ENCODE measurements around the gene MYO1D.

GRCh38 chr17:32461498-32461852 lies 415.4 kb downstream of the MYO1D start:
- TF ChIP-seq CTCF (IDR thresholded peaks at IDR 0.05): no peak
- no peak for TF ChIP-seq POLR2A (IDR thresholded peaks at IDR 0.05)
- no peak for TF ChIP-seq EP300 (IDR thresholded peaks at IDR 0.05)
